MM.1S (cell line): ENCODE data around the gene KCNIP3.

Experiments
- EZH2 ChIP-seq: fragments of 300-600 bp; sonication (generic); optimal IDR thresholded peaks from 2 replicates; pipeline ENCODE3; 2017; ENCODE audit warnings: low read depth, mild to moderate bottlenecking, antibody characterized with exemption, low read length, mixed read lengths
- TF ChIP-seq, protein P1 (sequence below): fragments of 300-600 bp; sonication (generic); IDR thresholded peaks from 2 replicates; pipeline ENCODE4 v1.5.1; 2016; ENCODE audit warnings: antibody characterized with exemption, low read length, mixed read lengths

DNA sequence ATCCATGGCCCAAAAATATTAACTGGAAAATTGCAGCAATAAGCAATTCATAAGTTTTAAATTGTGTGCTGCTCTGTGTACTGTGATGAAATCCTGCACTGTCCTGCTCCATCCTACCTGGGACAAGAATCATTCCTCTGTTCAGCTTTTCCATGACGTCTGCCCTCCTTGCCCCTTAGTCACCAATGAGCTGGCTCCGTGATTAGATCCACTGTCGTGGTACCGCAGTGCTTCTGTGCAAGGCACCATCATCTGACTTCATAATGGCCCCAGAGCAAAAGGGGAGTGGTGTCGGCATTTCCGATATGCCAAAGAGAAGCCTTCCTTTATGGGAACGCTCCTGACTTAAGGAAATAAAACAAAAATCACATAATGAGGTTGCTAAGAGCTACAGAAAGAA lies 101.9 kb downstream of the KCNIP3 start:
- TF ChIP-seq, protein P1, sequence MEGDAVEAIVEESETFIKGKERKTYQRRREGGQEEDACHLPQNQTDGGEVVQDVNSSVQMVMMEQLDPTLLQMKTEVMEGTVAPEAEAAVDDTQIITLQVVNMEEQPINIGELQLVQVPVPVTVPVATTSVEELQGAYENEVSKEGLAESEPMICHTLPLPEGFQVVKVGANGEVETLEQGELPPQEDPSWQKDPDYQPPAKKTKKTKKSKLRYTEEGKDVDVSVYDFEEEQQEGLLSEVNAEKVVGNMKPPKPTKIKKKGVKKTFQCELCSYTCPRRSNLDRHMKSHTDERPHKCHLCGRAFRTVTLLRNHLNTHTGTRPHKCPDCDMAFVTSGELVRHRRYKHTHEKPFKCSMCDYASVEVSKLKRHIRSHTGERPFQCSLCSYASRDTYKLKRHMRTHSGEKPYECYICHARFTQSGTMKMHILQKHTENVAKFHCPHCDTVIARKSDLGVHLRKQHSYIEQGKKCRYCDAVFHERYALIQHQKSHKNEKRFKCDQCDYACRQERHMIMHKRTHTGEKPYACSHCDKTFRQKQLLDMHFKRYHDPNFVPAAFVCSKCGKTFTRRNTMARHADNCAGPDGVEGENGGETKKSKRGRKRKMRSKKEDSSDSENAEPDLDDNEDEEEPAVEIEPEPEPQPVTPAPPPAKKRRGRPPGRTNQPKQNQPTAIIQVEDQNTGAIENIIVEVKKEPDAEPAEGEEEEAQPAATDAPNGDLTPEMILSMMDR = no peak
- TF ChIP-seq EZH2 = no peak
